ENCODE results near the gene SPINDOC.

DNA sequence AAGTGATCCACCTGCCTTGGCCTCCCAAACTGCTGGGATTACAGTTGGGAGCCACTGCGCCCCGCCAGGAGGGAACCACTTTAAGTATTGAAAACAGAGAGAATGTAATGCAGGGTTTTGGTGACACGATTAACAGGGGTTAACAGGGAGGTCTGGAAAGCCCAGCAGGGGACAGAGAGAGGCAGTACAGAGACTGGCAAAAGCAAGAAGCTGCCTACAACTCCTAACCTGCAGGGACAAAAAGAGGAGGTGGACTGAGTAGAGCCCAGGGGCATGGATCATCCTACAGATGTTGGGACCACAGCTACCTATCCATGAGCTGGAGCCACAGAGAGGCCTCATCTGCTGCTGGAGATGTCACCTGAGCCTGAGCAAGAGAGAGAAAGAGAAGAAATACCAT is 1.7 kb upstream of the SPINDOC start:
- TF ChIP-seq, protein P1, sequence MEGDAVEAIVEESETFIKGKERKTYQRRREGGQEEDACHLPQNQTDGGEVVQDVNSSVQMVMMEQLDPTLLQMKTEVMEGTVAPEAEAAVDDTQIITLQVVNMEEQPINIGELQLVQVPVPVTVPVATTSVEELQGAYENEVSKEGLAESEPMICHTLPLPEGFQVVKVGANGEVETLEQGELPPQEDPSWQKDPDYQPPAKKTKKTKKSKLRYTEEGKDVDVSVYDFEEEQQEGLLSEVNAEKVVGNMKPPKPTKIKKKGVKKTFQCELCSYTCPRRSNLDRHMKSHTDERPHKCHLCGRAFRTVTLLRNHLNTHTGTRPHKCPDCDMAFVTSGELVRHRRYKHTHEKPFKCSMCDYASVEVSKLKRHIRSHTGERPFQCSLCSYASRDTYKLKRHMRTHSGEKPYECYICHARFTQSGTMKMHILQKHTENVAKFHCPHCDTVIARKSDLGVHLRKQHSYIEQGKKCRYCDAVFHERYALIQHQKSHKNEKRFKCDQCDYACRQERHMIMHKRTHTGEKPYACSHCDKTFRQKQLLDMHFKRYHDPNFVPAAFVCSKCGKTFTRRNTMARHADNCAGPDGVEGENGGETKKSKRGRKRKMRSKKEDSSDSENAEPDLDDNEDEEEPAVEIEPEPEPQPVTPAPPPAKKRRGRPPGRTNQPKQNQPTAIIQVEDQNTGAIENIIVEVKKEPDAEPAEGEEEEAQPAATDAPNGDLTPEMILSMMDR (IDR thresholded peaks at IDR 0.05; ENCODE audit: low read depth, low read length, missing input control), result no peak
- TF ChIP-seq FOXA1 (IDR thresholded peaks at IDR 0.05) (no peak), EGR1 (IDR thresholded peaks at IDR 0.05; ENCODE audit: low read depth in 2 of 2) (no peak), YY1 (IDR thresholded peaks at IDR 0.05) (no peak), TAF1 (conservative IDR thresholded peaks at IDR 0.05) (no peak), HNF4G (IDR thresholded peaks at IDR 0.05) (no peak), RXRA (IDR thresholded peaks at IDR 0.05) (no peak), RAD21 (IDR thresholded peaks at IDR 0.05) (no peak)
- TF ChIP-seq, protein P2, sequence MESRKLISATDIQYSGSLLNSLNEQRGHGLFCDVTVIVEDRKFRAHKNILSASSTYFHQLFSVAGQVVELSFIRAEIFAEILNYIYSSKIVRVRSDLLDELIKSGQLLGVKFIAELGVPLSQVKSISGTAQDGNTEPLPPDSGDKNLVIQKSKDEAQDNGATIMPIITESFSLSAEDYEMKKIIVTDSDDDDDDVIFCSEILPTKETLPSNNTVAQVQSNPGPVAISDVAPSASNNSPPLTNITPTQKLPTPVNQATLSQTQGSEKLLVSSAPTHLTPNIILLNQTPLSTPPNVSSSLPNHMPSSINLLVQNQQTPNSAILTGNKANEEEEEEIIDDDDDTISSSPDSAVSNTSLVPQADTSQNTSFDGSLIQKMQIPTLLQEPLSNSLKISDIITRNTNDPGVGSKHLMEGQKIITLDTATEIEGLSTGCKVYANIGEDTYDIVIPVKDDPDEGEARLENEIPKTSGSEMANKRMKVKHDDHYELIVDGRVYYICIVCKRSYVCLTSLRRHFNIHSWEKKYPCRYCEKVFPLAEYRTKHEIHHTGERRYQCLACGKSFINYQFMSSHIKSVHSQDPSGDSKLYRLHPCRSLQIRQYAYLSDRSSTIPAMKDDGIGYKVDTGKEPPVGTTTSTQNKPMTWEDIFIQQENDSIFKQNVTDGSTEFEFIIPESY (IDR thresholded peaks at IDR 0.05), result no peak
- TF ChIP-seq, protein P3, sequence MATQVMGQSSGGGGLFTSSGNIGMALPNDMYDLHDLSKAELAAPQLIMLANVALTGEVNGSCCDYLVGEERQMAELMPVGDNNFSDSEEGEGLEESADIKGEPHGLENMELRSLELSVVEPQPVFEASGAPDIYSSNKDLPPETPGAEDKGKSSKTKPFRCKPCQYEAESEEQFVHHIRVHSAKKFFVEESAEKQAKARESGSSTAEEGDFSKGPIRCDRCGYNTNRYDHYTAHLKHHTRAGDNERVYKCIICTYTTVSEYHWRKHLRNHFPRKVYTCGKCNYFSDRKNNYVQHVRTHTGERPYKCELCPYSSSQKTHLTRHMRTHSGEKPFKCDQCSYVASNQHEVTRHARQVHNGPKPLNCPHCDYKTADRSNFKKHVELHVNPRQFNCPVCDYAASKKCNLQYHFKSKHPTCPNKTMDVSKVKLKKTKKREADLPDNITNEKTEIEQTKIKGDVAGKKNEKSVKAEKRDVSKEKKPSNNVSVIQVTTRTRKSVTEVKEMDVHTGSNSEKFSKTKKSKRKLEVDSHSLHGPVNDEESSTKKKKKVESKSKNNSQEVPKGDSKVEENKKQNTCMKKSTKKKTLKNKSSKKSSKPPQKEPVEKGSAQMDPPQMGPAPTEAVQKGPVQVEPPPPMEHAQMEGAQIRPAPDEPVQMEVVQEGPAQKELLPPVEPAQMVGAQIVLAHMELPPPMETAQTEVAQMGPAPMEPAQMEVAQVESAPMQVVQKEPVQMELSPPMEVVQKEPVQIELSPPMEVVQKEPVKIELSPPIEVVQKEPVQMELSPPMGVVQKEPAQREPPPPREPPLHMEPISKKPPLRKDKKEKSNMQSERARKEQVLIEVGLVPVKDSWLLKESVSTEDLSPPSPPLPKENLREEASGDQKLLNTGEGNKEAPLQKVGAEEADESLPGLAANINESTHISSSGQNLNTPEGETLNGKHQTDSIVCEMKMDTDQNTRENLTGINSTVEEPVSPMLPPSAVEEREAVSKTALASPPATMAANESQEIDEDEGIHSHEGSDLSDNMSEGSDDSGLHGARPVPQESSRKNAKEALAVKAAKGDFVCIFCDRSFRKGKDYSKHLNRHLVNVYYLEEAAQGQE (IDR thresholded peaks at IDR 0.05), result no peak
- TF ChIP-seq, protein P4, sequence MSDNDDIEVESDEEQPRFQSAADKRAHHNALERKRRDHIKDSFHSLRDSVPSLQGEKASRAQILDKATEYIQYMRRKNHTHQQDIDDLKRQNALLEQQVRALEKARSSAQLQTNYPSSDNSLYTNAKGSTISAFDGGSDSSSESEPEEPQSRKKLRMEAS (IDR thresholded peaks at IDR 0.05), result no peak

Measured in liver (tissue), 3 donors.